Peyer's patch (tissue), 4 donors: ENCODE measurements around the gene CDKN2AIP.

Experiments
- CTCF ChIP-seq, 6 experiments: fragments of 450-650 bp in 4 of 6; fragments of 200-600 bp in 2 of 6; sonication (generic) in 1 of 6; IDR thresholded peaks; one replicate each; pipeline ENCODE4 v1.5.1; 2017 to 2019; ENCODE audit warnings: antibody characterized with exemption in 6 of 6, mild to moderate bottlenecking in 3 of 6, moderate library complexity in 1 of 6
- POLR2A ChIP-seq, 2 donors: fragments of 450-650 bp; IDR thresholded peaks; one replicate each; pipeline ENCODE4 v1.5.1; 2017; ENCODE audit warnings: antibody characterized with exemption in 2 of 2, mild to moderate bottlenecking in 2 of 2, moderate library complexity in 2 of 2

- TF ChIP-seq POLR2A (IDR thresholded peaks at IDR 0.05): no peak
- no peak for TF ChIP-seq CTCF (IDR thresholded peaks at IDR 0.05)
Measured at GRCh38 chr4:183450108-183450507, 5.7 kb downstream of the CDKN2AIP start.
